Mesenchymal stem cell (in vitro differentiated cells and primary cell): ENCODE measurements around the gene DRICH1. TPM values are rescaled to one million over a fixed set of nuclear protein-coding genes. Genes with fewer than 3 reads are reported as not detected.

Experiments
- small RNA-seq: library from polyadenylated mRNA; stranded (forward); fragments of <200 nt; extraction: miRNeasy Mini kit (QIAGEN cat#:217004); gene quantifications from one replicate; pipeline ENCODE3, GENCODE V24; 2013; ENCODE audit warnings: low read depth

DRICH1 gene

Small RNA genes within 50 kb of the gene (small RNA-seq; reads per million reads assigned to genes)
- not detected for gene AP000346.3
